Esophagus muscularis mucosa (tissue), 4 donors: Measurements from ENCODE around the gene RAB11A. TPM values are rescaled to one million over a fixed set of nuclear protein-coding genes. Genes with fewer than 3 reads are reported as not detected.
A peak's percentile ranks its signal among the peaks of the same experiment; 100 is the strongest.

Experiments
- DNase-seq: peaks from one replicate; pipeline ENCODE4 v3.0.0-alpha.2; 2017; ENCODE audit errors: extremely low spot score
- H3K27ac ChIP-seq, 4 donors: fragments of 200-600 bp; sonication (generic); replicated peaks in 1 of 4; 1 replicate in 3 of 4; 2 replicates in 1 of 4; pipeline ENCODE4 v1.5.1; 2016 to 2019; ENCODE audit warnings: mild to moderate bottlenecking in 1 of 4
- H3K27me3 ChIP-seq, 4 donors: fragments of 200-600 bp; sonication (generic); one replicate each; pipeline versions ENCODE4 v1.5.1 to v1.6.0; 2016 to 2019
- H3K36me3 ChIP-seq, 4 donors: fragments of 200-600 bp; sonication (generic); one replicate each; pipeline ENCODE4 v1.5.1; 2016 to 2019
- H3K4me1 ChIP-seq, 4 donors: fragments of 200-600 bp; sonication (generic); one replicate each; pipeline ENCODE4 v1.5.1; 2016 to 2019
- H3K4me3 ChIP-seq, 4 donors: fragments of 200-600 bp; sonication (generic); 1 replicate in 2 of 4; 2 replicates in 2 of 4; pipeline ENCODE4 v1.5.1; 2016 to 2019; ENCODE audit warnings: mild to moderate bottlenecking in 4 of 4, moderate library complexity in 1 of 4
- H3K9me3 ChIP-seq, 4 donors: fragments of 200-600 bp; sonication (generic); 1 replicate in 3 of 4; 2 replicates in 1 of 4; pipeline ENCODE4 v1.5.1; 2016 to 2019
- CTCF ChIP-seq, 3 experiments: fragments of 200-600 bp in 2 of 3; fragments of 450-650 bp in 1 of 3; sonication (generic) in 2 of 3; IDR thresholded peaks; one replicate each; pipeline ENCODE4 v1.5.1; 2017 to 2019; ENCODE audit warnings: antibody characterized with exemption in 3 of 3, mild to moderate bottlenecking in 2 of 3, moderate library complexity in 1 of 3
- EP300 ChIP-seq: sonication (generic); formaldehyde crosslinking; IDR thresholded peaks from one replicate; pipeline ENCODE4 v1.6.1; 2017; ENCODE audit warnings: antibody characterized with exemption
- POLR2A ChIP-seq: fragments of 450-650 bp; IDR thresholded peaks from one replicate; pipeline ENCODE4 v1.6.1; 2017; ENCODE audit warnings: antibody characterized with exemption, moderate library complexity, mild to moderate bottlenecking, low read depth
- POLR2AphosphoS5 ChIP-seq, 2 donors: sonication (generic); formaldehyde crosslinking; IDR thresholded peaks; one replicate each; pipeline ENCODE4 v1.6.1; 2017; ENCODE audit warnings: antibody characterized with exemption in 2 of 2
- WGBS: methylation state at CpG from one replicate; pipeline ENCODE4 v1.1.5; 2018; 5-methylcytosine and 5-hydroxymethylcytosine counted together
- intact Hi-C: fragments of 100-400 bp; cut with DNase I; formaldehyde crosslinking; loops from one replicate; pipeline ENCODE4 v1.15.1; 2023
- total RNA-seq, 4 donors: library from RNA; depleted of rRNA; stranded (reverse); fragments of >200 nt; gene quantifications; one replicate each; pipeline versions ENCODE4 v1.1.0 to v1.2.1, GENCODE V29; 2016

RAB11A gene
- 100 to 1,000 TPM in 3 of 4 donors, 10 to 100 TPM in 1; 51.9 to 134 (median 122) TPM for total RNA-seq

DNA sequence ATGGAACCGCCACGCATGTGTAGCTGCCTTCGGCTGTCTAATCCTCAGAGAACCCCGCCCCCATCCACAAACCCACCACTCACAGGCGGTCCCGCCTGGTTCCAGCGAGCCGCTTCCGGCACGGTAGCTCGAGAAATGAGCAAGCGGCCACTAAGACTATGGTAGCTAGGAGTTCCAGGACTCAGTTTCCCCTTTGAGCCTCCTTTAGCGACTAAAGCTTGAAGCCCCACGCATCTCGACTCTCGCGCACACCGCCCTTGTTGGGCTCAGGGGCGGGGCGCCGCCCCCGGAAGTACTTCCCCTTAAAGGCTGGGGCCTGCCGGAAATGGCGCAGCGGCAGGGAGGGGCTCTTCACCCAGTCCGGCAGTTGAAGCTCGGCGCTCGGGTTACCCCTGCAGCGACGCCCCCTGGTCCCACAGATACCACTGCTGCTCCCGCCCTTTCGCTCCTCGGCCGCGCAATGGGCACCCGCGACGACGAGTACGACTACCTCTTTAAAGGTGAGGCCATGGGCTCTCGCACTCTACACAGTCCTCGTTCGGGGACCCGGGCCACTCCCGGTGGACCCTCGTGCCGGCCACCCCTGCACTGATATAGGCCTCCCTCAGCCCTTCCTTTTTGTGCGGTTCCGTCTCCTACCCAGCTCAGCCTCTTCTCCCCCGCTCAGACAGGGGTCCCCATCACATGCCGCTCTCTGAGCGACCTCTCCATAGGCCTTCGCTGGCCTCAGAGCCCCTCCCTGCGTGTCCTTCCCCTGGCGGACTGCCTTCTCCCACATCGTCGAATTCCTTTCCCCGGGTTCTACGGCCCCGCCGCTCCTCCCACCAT lies at the start of gene RAB11A:
TSS of gene RAB11A (plus strand) at position 366 of the 828 bp plus-strand sequence. CDS start at position 461, 95 bp downstream.
- H3K27ac ChIP-seq, result peak within 1 kb of the TSS; percentile 92 to 96 (median 94)
- peak; percentile 99 for DNase-seq
- no peaks in the 10 kb centered on the region for H3K27me3 ChIP-seq
- under 1% methylated on average over 49 of the region's 62 CpGs for WGBS
- intact Hi-C loops, result loop anchor here (2.0 kb wide), 1 partner anchor 77 kb away; the partner anchor contains the start of gene DENND4A
- TF ChIP-seq POLR2A, result peak; percentile 92
- peak; percentile 94 to 98 for TF ChIP-seq POLR2AphosphoS5 (IDR thresholded peaks at IDR 0.05)
- no peak for TF ChIP-seq EP300
- peak; percentile 31 to 46 (median 35) for TF ChIP-seq CTCF (IDR thresholded peaks at IDR 0.05)
- H3K4me1 ChIP-seq, result peaks cover 11 to 37% (median 34%) of the 10 kb centered on the region in 4 donors
- peaks cover 0 to 3% (median 1%) of the 10 kb centered on the region in 4 donors for H3K36me3 ChIP-seq
- H3K4me3 ChIP-seq, result peak within 1 kb of the TSS; percentile 77 to 96 (median 86)
- H3K9me3 ChIP-seq, result no peaks in the 10 kb centered on the region

DNA sequence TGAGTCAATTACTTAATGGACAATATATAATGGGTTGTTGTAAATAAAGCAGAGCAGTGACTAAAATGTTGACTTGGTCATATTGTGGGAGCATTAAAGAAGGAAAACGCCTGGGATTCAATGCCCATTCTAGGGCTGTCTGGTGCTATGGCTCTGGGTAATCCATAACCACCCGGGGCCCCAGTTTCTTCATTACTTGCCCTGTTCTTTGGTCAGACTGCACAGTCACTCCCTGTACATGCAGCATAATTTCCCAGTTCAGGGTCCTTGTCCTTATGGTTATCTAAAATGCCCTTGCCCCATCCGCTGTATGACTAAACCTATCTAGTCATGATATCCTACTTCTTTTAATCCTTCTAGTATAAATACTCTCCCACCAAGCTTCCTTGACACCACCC lies 49.7 kb upstream of the RAB11A start:
- H3K27me3 ChIP-seq, result no peaks in the 10 kb centered on the region
- H3K36me3 ChIP-seq, result no peaks in the 10 kb centered on the region
- intact Hi-C loops, result no loop called here
- no peak for DNase-seq
- TF ChIP-seq POLR2AphosphoS5 (IDR thresholded peaks at IDR 0.05) (no peak), EP300 (no peak), POLR2A (no peak), CTCF (IDR thresholded peaks at IDR 0.05) (no peak)
- WGBS, result 91% methylated on average over 3 of the region's 3 CpGs
- H3K9me3 ChIP-seq, result no peaks in the 10 kb centered on the region
- no peak overlapping the region for H3K4me3 ChIP-seq
- H3K4me1 ChIP-seq, result peaks cover 0 to 8% (median 3%) of the 10 kb centered on the region in 4 donors
- H3K27ac ChIP-seq, result peak overlapping the region in 1 of 4 donors; percentile 15

DNA sequence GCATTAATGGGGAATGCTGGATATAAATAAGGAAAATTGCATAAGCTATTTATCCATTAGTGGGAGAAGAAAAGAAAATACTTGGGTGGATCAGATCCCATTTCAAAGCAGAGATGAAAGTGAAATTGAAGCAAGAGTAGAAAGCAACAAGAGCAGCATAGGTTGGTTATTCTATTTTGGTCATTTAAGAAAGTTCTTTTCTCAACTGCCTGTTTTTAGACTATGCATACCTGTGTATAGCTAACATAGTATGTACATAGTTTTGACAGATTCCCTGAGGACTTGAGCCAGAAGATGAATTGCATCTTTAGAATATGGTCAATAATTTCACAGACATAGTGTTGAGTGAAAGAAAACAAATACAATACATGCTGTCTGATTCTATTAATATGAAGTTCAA lies 48.2 kb upstream of the RAB11A start:
- no peaks in the 10 kb centered on the region for H3K27me3 ChIP-seq
- no peak for TF ChIP-seq POLR2AphosphoS5 (IDR thresholded peaks at IDR 0.05)
- no peak for TF ChIP-seq EP300
- no peak for TF ChIP-seq CTCF (IDR thresholded peaks at IDR 0.05)
- TF ChIP-seq POLR2A, result no peak
- no peak overlapping the region for H3K27ac ChIP-seq
- DNase-seq, result no peak
- no peaks in the 10 kb centered on the region for H3K9me3 ChIP-seq
- no peak overlapping the region for H3K4me3 ChIP-seq
- H3K4me1 ChIP-seq, result peaks cover 0 to 8% (median 3%) of the 10 kb centered on the region in 4 donors
- no peaks in the 10 kb centered on the region for H3K36me3 ChIP-seq
- intact Hi-C loops, result no loop called here

GRCh38 chr15:65822316-65822715 lies 47.0 kb upstream of the RAB11A start:
- Histone ChIP-seq H3K4me3 (no peak overlapping the region), H3K36me3 (no peaks in the 10 kb centered on the region), H3K27ac (no peak overlapping the region), H3K4me1 (peaks cover 0 to 8% (median 3%) of the 10 kb centered on the region in 4 donors), H3K9me3 (no peaks in the 10 kb centered on the region), H3K27me3 (no peaks in the 10 kb centered on the region)
- WGBS, result 86% methylated on average over 3 of the region's 3 CpGs
- intact Hi-C loops, result no loop called here
- no peak for DNase-seq
- TF ChIP-seq CTCF (IDR thresholded peaks at IDR 0.05) (no peak), EP300 (no peak), POLR2AphosphoS5 (IDR thresholded peaks at IDR 0.05) (no peak), POLR2A (no peak)
